ENCODE data around the gene HOXA2.
A peak's percentile ranks its signal among the peaks of the same experiment; 100 is the strongest.

HOXA2 gene

GRCh38 chr7:27124902-27125689 lies 22.6 kb upstream of the HOXA2 start:
- DNase-seq (ENCODE audit: low read depth in 2 of 2), result no peak

DNA sequence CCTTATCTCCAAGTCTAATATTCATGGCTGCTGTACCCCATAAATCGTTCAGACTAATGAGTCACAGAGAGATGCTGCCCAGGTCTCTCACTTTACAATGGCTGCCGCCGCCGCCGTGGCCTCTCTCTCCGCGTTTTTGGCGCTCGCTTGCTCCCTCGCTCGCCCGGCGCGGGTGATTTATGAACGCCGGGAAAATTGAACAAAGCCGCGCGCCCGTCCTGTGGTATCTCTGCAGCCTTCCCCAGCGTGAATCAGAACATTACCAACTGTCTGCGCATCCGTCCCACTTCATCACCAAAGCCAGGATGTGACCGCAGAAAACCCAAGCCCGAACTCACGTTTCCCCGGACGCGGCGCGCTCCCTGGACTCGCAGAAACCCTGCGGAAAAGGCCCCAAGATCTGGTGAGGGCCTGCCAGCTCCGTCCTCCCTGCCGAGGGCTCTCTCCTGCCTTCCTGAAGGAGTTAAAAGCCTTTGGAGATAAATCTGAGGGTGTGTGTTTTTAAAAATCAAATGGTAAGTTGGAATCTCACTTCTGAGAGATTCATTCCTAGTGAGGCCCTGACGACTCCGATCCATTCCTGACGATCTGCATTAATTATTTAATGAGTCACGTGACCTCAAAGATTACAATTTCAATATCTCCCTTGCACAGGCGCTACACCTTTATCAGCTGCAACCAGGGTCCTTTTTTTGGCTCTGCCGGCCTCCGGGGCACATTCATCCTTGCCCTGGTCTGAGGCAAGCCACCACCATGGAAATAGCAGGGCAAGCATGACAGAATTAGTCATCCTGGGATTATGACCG lies 21.8 kb upstream of the HOXA2 start:
- DNase-seq (ENCODE audit: low read depth in 2 of 2), result peak; percentile 54 to 63

- DNase-seq (ENCODE audit: low read depth in 2 of 2), result no peak
Observed at GRCh38 chr7:27123477-27124053, 21.1 kb upstream of the HOXA2 start.

- DNase-seq (ENCODE audit: low read depth in 2 of 2), result no peak
Observed at GRCh38 chr7:27123007-27123476, 20.6 kb upstream of the HOXA2 start.

DNA sequence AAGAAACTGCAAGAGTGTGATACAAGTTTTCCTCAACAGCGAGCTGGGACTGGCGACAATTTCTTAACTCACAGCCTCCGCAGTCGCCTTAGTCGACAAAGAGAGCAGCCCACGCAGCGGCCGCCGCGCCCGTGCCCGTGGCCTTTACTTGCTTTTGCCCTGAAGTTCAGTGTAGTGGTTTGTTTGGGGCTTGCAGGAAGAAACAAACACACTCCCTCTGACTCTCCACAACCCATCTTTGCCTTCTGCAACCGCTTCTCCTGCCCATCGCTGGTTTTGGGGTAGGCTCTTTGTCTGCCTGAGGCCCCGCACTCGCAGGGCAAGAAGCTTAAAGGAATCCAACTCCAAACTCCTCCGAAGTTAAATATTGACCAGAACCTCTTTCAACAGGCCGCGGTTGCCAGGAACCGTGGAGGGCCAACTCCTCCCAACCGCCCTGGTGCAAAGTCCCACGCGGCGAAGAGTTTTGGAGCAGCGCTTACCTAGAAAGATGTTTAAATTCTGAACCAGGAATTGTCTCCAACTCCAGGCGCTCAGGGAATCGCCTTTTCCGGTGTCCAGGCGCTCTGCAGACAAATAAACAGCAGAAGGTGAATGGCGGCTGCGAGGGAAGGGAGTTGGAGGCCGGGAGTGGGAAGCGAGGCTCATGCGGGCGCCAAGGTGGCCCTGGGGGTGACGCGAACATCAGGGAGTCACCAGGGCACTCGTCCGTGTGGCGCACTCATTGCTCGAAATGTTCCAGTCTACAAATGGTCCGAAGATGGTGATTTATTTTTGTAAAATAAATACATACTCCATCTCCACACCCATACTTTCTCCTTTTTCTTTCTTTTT lies 19.8 kb upstream of the HOXA2 start:
- no peak for DNase-seq (ENCODE audit: low read depth in 2 of 2)

- no peak for DNase-seq (ENCODE audit: low read depth in 2 of 2)
Observed at GRCh38 chr7:27121684-27122076, 19.2 kb upstream of the HOXA2 start.

DNA sequence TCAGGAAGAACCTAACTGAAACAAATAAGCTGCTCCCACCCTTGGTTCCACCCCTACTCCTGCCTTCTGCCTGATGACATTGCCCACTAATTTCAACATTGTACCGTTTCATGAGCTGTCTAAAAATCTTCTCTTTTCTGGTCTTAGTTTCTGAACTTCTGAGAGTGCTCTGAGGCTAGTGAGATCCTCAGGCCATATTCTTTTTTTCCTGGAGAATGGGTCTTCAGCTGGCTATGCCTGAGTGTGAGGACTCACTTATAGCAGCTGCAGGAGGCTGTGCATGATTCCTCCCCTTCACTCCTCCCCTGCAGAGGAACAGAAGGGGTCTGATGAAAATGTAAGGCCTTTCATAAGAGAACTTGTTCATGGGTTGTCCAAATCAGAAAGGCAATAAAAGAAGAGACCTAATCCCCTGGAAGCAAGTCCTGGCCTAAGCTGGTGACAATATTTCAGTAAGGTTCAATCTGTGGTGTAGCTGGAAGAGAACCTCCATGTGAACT lies 17.0 kb upstream of the HOXA2 start:
- no peak for DNase-seq (ENCODE audit: low read depth in 2 of 2)

DNA sequence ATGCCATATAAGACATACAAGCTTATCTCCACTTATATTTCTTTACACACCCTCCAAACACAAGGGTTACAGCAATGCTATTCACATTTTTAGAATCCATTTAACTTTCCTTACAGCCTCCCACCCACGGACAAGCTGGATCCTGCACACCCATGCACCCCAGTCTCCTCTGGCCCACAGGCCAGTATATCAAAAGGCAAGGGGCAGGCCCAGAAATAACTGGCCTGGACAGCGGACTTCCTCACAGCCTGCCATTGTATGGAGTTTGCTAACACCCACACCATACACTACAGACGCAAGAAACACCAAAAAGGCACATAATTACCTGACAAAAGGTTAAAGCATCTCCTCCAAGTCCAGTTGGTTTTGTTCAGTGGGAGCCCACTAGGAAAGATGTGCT lies 16.1 kb upstream of the HOXA2 start:
- no peak for DNase-seq (ENCODE audit: low read depth in 2 of 2)

DNA sequence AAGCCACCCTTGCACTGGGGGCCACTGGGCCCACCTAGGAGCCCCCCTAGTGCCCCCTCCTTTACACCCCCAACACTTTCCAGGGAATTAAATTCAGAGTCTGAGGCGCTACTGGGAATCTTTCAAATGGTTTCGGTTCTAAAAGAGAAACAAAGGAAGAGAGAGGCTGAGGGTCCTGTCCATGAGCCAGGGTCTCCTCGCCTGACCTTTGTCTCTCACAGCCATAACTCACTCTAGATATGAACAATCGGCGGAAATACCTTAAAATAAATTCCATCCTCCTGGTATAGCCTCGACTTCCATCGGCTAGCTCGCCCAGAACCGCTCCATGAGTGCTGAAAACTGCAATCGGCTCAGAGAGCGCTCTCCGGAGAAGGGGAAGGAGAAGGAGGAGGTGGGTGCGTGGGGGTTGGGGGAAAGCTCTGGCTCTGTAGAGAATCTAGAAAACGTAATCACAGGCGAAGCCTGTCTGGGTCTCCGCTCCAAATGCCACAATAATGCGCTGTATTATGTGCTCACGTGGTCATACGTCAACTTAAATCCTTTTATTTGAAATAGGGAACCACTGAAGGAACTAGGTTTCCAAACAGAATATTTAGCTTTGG lies 15.5 kb upstream of the HOXA2 start:
- no peak for DNase-seq (ENCODE audit: low read depth in 2 of 2)

GRCh38 chr7:27116962-27117886 lies 14.7 kb upstream of the HOXA2 start:
- no peak for DNase-seq (ENCODE audit: low read depth in 2 of 2)

- DNase-seq (ENCODE audit: low read depth in 2 of 2), result no peak
Observed at GRCh38 chr7:27116031-27116961, 13.8 kb upstream of the HOXA2 start.

GRCh38 chr7:27115221-27116026 lies 12.9 kb upstream of the HOXA2 start:
- no peak for DNase-seq (ENCODE audit: low read depth in 2 of 2)

- DNase-seq (ENCODE audit: low read depth in 2 of 2), result no peak
Observed at GRCh38 chr7:27114881-27115220, 12.4 kb upstream of the HOXA2 start.

- no peak for DNase-seq (ENCODE audit: low read depth in 2 of 2)
Observed at GRCh38 chr7:27113991-27114769, 11.7 kb upstream of the HOXA2 start.

DNA sequence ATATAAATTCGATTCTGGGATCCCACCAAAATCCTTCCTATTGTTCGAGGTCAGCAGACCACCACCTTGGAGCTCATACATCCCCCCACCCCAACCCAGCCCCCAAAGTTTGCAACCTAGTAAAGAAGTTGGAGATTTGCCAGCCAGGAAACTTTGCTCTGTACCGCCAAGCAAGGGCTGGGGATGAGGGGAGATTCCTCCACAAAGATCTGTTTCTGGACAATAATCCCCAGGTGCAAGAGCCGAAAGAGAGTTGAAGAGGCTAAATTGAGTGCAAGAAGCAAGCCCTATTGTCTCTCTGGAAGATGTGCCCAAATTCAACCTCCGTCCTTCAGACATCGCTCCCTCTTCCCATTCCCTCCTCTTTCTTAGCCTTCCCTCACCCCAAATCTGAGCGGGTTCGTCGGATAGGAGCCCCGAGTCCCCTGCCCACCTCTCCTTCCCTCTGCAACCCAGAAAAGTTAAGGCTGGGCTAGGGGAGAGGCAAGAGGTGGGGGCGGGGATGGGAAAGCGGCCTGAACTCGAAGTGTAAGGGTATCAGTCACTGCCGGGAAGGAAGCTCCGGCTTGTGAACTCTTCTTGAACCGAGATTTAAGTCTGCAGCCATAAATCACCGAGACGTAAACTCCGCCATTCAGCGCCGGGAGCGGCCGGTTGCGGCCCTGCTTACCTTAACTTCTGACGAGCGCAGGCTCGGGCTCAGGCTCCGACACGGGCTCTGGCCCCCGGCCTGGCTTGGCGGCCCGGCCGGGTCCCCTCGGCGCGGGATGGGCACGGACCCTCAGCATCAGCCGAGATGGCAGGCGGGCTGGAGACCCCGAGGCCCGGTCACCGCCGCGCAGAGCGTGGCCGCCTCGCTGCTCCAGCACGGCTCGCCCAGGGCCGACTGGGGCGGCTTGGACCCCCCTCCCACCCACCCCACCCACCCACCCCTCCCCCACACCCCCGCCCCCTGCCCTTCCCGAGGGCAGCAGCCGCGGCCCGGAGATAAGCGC lies 10.8 kb upstream of the HOXA2 start:
- peak in 1 of 2 experiments; percentile 37 for DNase-seq (ENCODE audit: low read depth in 2 of 2)

GRCh38 chr7:27112361-27112760 lies 9.9 kb upstream of the HOXA2 start:
- no peak for DNase-seq (ENCODE audit: low read depth in 2 of 2)
